Measurements from ENCODE around the gene SHMT2. TPM values are rescaled to one million over a fixed set of nuclear protein-coding genes. Genes with fewer than 3 reads are reported as not detected.

Gene SHMT2
- total and polyA plus RNA-seq, 2 donors: 37.0 to 63.1 TPM

DNA sequence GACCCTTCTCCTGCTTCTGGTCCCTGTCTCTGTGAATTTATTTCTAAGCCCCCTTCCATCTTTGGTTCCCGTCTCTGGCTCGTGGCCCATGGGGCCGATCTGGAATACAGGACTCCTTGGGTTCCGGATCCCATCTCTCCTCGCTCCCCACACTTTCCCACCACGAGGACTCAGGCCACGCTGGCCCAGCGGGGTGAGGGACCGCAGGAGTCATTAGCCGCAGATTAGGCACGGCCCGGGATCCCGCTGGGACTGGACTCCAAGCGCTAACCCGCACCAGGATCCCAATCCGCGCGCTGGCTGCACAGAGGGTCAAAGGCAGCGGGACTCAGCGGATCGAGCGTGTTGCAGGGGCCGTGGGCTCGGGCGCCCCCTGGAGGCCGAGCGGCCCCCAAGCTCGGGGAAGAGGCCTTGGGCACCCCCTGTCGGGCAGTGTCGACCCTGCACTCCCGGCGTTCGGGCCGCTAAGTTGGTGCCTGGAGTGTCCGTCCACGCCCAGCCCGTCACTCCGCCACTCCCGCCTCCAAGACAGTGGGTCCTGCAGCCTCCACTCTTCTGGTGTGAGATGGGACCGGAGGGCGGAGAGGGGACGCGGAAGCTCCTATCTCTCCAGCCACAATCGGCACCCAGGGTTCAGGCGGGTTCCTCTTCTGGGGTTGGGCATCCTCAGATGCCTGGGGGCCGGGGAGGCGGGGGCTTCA, 9.5 kb downstream of the SHMT2 start:
- peaks cover 12 to 19% of the 10 kb centered on the region in 2 donors for H3K36me3 ChIP-seq (ENCODE audit: control insufficient read depth in 2 of 2, insufficient read depth in 2 of 2, low read length in 1 of 2)
- WGBS: 3% methylated on average over 47 of the region's 47 CpGs
- no peak overlapping the region for H3K27ac ChIP-seq (ENCODE audit: low read depth in 1 of 2, low read length in 1 of 2)
- H3K4me3 ChIP-seq (ENCODE audit: low read length in 2 of 2): peak overlapping the region; percentile 24 to 28
- peaks cover 33 to 82% of the 10 kb centered on the region in 2 donors for H3K4me1 ChIP-seq (ENCODE audit: control insufficient read depth in 2 of 2, insufficient read depth in 2 of 2, low read length in 2 of 2)
- H3K9me3 ChIP-seq (ENCODE audit: control insufficient read depth in 2 of 2, insufficient read depth in 1 of 2, low read length in 1 of 2): peaks cover 0 to 45% of the 10 kb centered on the region in 2 donors
- DNase-seq (ENCODE audit: low read depth in 6 of 9, low spot score in 9 of 9): peak in 7 of 9 donors; percentile 66 to 91 (median 81)
- H3K27me3 ChIP-seq (ENCODE audit: control insufficient read depth in 2 of 2, insufficient read depth in 1 of 2, low read length in 1 of 2): peaks cover 89 to 96% of the 10 kb centered on the region in 2 donors

- Histone ChIP-seq H3K27me3 (ENCODE audit: control insufficient read depth in 2 of 2, insufficient read depth in 1 of 2, low read length in 1 of 2) (peaks cover 92 to 100% of the 10 kb centered on the region in 2 donors), H3K4me3 (ENCODE audit: low read length in 2 of 2) (peak overlapping the region; percentile 49 to 50), H3K36me3 (ENCODE audit: control insufficient read depth in 2 of 2, insufficient read depth in 2 of 2, low read length in 1 of 2) (peaks cover 5 to 13% of the 10 kb centered on the region in 2 donors), H3K4me1 (ENCODE audit: control insufficient read depth in 2 of 2, insufficient read depth in 2 of 2, low read length in 2 of 2) (peaks cover 33 to 82% of the 10 kb centered on the region in 2 donors), H3K9me3 (ENCODE audit: control insufficient read depth in 2 of 2, insufficient read depth in 1 of 2, low read length in 1 of 2) (peaks cover 0 to 45% of the 10 kb centered on the region in 2 donors), H3K27ac (ENCODE audit: low read depth in 1 of 2, low read length in 1 of 2) (no peak overlapping the region)
- WGBS: 7% methylated on average over 14 of the region's 14 CpGs
- no peak for DNase-seq (ENCODE audit: low read depth in 6 of 9, low spot score in 9 of 9)
Observed at GRCh38 chr12:57239587-57240065, 10.1 kb downstream of the SHMT2 start.

DNA sequence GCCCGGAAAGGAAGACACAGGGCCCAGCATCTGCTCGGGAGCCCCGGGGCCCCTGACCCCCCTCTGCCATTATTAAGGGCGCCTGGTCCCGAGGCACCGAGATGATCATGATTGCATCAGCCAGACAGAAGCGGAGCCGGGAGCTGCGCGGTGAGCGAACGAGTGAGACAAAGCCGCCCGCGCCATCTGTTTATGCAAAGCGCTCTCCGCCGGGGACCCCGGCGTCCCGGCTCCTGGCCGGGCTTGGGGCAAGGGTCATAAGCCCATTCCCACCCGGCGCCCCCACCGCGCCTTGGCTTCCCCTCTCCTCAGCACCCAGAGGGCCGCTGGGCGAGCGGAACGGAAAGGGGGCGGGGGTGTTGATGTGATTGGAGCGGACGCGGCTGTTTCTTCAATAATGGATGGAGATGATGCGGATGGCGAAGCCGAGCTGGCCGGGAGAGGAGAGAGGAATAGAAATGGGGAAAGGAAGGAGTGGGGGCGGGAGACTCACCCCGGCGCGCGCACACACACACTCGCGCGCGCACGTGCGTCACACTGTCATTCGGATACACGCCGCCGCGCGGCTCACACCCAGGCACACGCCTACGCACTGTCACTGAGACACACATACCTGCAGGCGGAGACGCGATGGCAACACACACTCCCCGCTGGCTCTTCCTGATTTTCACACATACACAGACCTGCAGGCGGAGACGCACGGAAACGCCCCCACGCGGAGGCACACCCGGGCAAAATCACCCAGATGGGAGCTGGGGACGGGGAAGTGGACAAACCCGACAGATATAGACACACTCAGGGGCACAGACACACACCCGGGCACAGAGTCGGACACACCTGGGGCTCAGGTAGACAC, 10.8 kb downstream of the SHMT2 start:
- peaks cover 0 to 6% of the 10 kb centered on the region in 2 donors for H3K36me3 ChIP-seq (ENCODE audit: control insufficient read depth in 2 of 2, insufficient read depth in 2 of 2, low read length in 1 of 2)
- peaks cover 33 to 80% of the 10 kb centered on the region in 2 donors for H3K4me1 ChIP-seq (ENCODE audit: control insufficient read depth in 2 of 2, insufficient read depth in 2 of 2, low read length in 2 of 2)
- peak overlapping the region; percentile 49 to 50 for H3K4me3 ChIP-seq (ENCODE audit: low read length in 2 of 2)
- 1% methylated on average over 72 of the region's 72 CpGs for WGBS
- no peak overlapping the region for H3K27ac ChIP-seq (ENCODE audit: low read depth in 1 of 2, low read length in 1 of 2)
- peaks cover 0 to 43% of the 10 kb centered on the region in 2 donors for H3K9me3 ChIP-seq (ENCODE audit: control insufficient read depth in 2 of 2, insufficient read depth in 1 of 2, low read length in 1 of 2)
- peaks cover 87 to 94% of the 10 kb centered on the region in 2 donors for H3K27me3 ChIP-seq (ENCODE audit: control insufficient read depth in 2 of 2, insufficient read depth in 1 of 2, low read length in 1 of 2)
- peak in 5 of 9 donors; percentile 63 to 84 (median 69) for DNase-seq (ENCODE audit: low read depth in 6 of 9, low spot score in 9 of 9)

DNA sequence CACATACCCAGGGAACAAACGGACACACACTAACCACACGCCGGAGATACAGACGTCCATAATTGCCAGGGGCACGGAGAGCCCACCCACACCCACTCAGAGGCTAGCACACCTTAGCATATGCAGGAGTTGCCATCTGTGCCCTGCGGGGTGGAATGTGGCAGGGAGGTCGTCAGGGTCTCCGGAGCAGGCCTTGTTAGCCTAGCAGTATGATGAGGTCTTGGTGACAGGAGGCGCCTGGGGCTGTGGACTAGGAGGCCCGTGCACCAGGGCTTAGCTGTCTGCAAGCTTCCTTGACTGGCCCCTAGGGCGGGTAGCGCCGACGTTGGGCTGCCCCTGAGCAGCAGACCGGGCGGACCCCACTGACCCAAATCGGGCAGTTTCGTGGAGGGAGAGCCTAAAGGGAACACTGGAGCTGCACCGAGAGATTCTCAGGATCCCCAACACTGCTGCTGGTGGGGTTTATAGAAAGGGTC, 11.5 kb downstream of the SHMT2 start:
- H3K27ac ChIP-seq (ENCODE audit: low read depth in 1 of 2, low read length in 1 of 2): no peak overlapping the region
- peaks cover 0 to 41% of the 10 kb centered on the region in 2 donors for H3K9me3 ChIP-seq (ENCODE audit: control insufficient read depth in 2 of 2, insufficient read depth in 1 of 2, low read length in 1 of 2)
- H3K27me3 ChIP-seq (ENCODE audit: control insufficient read depth in 2 of 2, insufficient read depth in 1 of 2, low read length in 1 of 2): peaks cover 80 to 87% of the 10 kb centered on the region in 2 donors
- DNase-seq (ENCODE audit: low read depth in 6 of 9, low spot score in 9 of 9): no peak
- H3K4me1 ChIP-seq (ENCODE audit: control insufficient read depth in 2 of 2, insufficient read depth in 2 of 2, low read length in 2 of 2): peaks cover 33 to 77% of the 10 kb centered on the region in 2 donors
- no peaks in the 10 kb centered on the region for H3K36me3 ChIP-seq (ENCODE audit: control insufficient read depth in 2 of 2, insufficient read depth in 2 of 2, low read length in 1 of 2)
- peak overlapping the region in 1 of 2 donors; percentile 49 for H3K4me3 ChIP-seq (ENCODE audit: low read length in 2 of 2)
- WGBS: 11% methylated on average over 19 of the region's 19 CpGs

DNA sequence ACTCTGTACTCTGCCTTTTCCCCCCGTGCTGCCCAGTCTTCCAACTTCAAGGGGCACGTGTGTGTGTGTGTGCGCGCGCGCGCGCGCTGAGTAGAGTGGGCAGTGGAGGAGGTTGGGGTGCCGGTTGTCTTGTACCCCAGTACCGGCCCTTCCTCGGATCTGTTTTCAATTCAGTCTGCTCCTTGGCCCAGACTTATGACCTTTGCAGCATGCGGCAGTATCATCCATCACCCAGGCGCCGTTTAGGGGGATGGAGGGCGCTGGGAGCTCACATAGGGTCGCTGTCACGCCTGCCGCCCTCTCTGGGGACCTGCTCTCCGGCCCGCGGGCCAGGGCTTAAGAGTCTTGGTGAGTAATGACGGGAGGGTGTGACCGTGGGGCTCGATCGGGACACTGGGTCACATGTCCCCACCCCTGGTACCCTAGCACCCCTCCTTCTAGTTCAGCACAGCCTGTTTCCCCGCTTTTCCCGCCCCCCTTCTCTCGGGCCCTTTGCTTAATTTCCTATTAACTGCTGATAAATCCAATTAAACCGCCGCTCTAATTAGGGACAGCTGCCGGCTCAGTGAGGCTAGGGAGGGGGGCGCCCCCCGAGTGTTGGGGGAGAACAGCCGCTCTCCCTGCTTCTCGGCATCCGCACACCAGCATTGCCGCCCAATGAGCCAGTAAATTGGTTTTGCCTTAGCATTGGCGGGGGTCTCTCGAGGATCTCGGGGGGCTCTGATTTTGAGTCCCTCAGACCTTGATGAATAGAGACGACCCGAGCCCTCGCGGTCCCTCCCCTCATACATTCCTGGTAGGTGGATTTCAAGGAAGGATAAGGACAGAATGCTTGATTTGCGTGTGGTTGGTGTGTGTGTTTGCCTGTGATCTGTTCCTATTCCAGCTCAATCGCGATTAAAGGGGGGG, 12.1 kb downstream of the SHMT2 start:
- Histone ChIP-seq H3K36me3 (ENCODE audit: control insufficient read depth in 2 of 2, insufficient read depth in 2 of 2, low read length in 1 of 2) (no peaks in the 10 kb centered on the region), H3K9me3 (ENCODE audit: control insufficient read depth in 2 of 2, insufficient read depth in 1 of 2, low read length in 1 of 2) (peaks cover 0 to 38% of the 10 kb centered on the region in 2 donors), H3K4me3 (ENCODE audit: low read length in 2 of 2) (no peak overlapping the region), H3K27me3 (ENCODE audit: control insufficient read depth in 2 of 2, insufficient read depth in 1 of 2, low read length in 1 of 2) (peaks cover 73 to 80% of the 10 kb centered on the region in 2 donors), H3K27ac (ENCODE audit: low read depth in 1 of 2, low read length in 1 of 2) (no peak overlapping the region), H3K4me1 (ENCODE audit: control insufficient read depth in 2 of 2, insufficient read depth in 2 of 2, low read length in 2 of 2) (peaks cover 33 to 70% of the 10 kb centered on the region in 2 donors)
- whole genome bisulfite sequencing: 9% methylated on average over 48 of the region's 48 CpGs
- peak in 1 of 9 donors; percentile 7 for DNase-seq (ENCODE audit: low read depth in 6 of 9, low spot score in 9 of 9)

DNA sequence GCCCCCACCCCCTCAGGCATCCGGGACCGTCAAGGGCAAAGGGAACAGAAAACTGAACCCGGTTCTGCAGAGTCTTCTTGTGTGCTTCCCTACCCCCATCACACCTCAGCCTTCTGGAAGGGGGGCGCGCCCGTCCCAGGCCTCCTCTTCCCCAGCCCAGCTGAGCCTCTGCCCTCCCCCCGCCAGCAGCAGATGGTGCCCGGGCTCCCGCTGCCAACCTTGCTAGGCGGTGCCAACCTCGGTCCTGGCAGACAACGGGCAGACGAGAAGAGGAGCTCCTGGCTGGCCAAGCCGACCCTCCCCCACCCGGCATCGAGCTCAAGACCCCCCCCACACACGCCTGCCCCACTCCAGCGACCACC, 12.8 kb downstream of the SHMT2 start:
- peak overlapping the region in 1 of 2 donors; percentile 45 for H3K4me3 ChIP-seq (ENCODE audit: low read length in 2 of 2)
- no peak overlapping the region for H3K27ac ChIP-seq (ENCODE audit: low read depth in 1 of 2, low read length in 1 of 2)
- H3K9me3 ChIP-seq (ENCODE audit: control insufficient read depth in 2 of 2, insufficient read depth in 1 of 2, low read length in 1 of 2): peaks cover 0 to 35% of the 10 kb centered on the region in 2 donors
- 3% methylated on average over 18 of the region's 18 CpGs for WGBS
- peaks cover 30 to 64% of the 10 kb centered on the region in 2 donors for H3K4me1 ChIP-seq (ENCODE audit: control insufficient read depth in 2 of 2, insufficient read depth in 2 of 2, low read length in 2 of 2)
- peaks cover 67 to 74% of the 10 kb centered on the region in 2 donors for H3K27me3 ChIP-seq (ENCODE audit: control insufficient read depth in 2 of 2, insufficient read depth in 1 of 2, low read length in 1 of 2)
- no peaks in the 10 kb centered on the region for H3K36me3 ChIP-seq (ENCODE audit: control insufficient read depth in 2 of 2, insufficient read depth in 2 of 2, low read length in 1 of 2)
- peak in 1 of 9 donors; percentile 16 for DNase-seq (ENCODE audit: low read depth in 6 of 9, low spot score in 9 of 9)

DNA sequence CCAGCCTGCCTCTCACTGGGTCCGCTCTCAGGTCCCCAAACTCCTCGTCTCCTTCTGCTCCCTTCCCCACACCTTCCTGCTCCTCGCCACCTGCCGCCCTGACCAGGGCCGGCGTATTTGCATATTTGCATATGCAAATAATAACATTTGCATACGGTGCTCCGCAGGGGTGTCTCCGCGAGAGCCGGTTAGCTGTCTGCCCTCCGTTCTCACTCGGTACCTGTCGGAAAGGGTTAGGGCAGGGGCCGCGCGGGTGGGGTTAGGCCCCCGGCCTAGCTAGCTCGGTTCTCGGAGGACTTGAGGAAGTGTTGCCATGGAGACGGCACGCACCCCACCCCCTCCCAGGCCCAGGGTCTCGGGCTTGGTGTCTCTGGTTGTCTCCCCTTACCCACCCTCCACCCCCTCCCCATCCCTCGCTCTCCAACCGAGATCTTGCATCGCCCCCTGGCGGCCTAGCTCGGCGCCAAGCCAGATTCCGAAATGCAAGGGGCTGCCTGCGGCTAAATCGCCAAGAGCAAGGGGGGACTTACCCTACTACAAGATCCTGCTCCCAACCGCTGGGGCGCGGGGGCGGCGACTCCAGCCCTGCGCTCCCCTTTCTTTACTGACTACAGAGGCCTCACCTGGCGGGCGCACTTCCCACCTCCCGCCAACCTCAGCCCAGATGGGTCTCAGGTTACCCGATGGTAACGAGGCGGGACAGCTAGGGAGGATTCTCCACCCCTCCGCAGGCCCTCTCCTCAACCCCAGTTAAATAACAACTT, 13.4 kb downstream of the SHMT2 start:
- peak overlapping the region; percentile 27 to 45 for H3K4me3 ChIP-seq (ENCODE audit: low read length in 2 of 2)
- H3K36me3 ChIP-seq (ENCODE audit: control insufficient read depth in 2 of 2, insufficient read depth in 2 of 2, low read length in 1 of 2): no peaks in the 10 kb centered on the region
- H3K4me1 ChIP-seq (ENCODE audit: control insufficient read depth in 2 of 2, insufficient read depth in 2 of 2, low read length in 2 of 2): peaks cover 29 to 58% of the 10 kb centered on the region in 2 donors
- peaks cover 61 to 68% of the 10 kb centered on the region in 2 donors for H3K27me3 ChIP-seq (ENCODE audit: control insufficient read depth in 2 of 2, insufficient read depth in 1 of 2, low read length in 1 of 2)
- DNase-seq (ENCODE audit: low read depth in 6 of 9, low spot score in 9 of 9): peak in 4 of 9 donors; percentile 46 to 82 (median 72)
- 2% methylated on average over 45 of the region's 45 CpGs for WGBS
- no peak overlapping the region for H3K27ac ChIP-seq (ENCODE audit: low read depth in 1 of 2, low read length in 1 of 2)
- peaks cover 0 to 35% of the 10 kb centered on the region in 2 donors for H3K9me3 ChIP-seq (ENCODE audit: control insufficient read depth in 2 of 2, insufficient read depth in 1 of 2, low read length in 1 of 2)

All from thymus (tissue), 11 donors.